Right lung (tissue), 5 donors: ENCODE data around the gene SLCO3A1. TPM values are rescaled to one million over a fixed set of nuclear protein-coding genes. Genes with fewer than 3 reads are reported as not detected.
"Not testable (repeated sequence)": the region's sequence is repeated elsewhere in the genome, so short reads cannot be mapped to it uniquely, and the experiment has no call there.

ENCODE experiments used
- DNase-seq, 2 donors: peaks; one replicate each; pipeline ENCODE4 v3.0.0-alpha.2; 2013
- polyA plus RNA-seq, 5 donors: library from polyadenylated mRNA; unstranded; fragments of 120-200 nt; gene quantifications; one replicate each; pipeline versions ENCODE4 v1.2.1 to v1.2.3, GENCODE V29; 2013; ENCODE audit warnings: inconsistent platforms in 1 of 5, low replicate concordance in 1 of 5; ENCODE audit not compliant: insufficient read length in 5 of 5, insufficient read depth in 1 of 5

SLCO3A1 gene
- polyA plus RNA-seq, 5 donors, result 9.1 to 16.4 (median 9.8) TPM

- DNase-seq, result no peak
Measured at GRCh38 chr15:92069308-92070250, 216.1 kb downstream of the SLCO3A1 start.

DNA sequence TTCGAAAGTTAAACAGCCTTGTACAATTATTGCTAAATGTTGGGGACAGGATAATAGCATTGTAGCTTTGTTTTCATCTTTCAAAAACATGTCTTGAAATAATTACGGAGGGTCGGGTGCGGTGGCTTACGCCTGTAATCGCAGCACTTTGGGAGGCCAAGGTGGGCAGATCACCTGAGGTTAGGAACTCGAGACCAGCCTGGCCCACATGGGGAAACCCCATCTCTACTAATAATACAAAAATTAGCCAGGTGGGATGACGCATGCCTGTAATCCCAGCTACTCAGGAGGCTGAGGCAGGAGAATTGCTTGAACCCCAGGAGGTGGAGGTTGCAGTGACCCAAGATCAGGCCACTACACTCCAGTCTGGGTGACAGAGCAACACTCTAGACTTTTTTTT lies 216.7 kb downstream of the SLCO3A1 start:
- not testable (repeated sequence) for DNase-seq

GRCh38 chr15:92071045-92071634 lies 217.6 kb downstream of the SLCO3A1 start:
- DNase-seq, result no peak

DNA sequence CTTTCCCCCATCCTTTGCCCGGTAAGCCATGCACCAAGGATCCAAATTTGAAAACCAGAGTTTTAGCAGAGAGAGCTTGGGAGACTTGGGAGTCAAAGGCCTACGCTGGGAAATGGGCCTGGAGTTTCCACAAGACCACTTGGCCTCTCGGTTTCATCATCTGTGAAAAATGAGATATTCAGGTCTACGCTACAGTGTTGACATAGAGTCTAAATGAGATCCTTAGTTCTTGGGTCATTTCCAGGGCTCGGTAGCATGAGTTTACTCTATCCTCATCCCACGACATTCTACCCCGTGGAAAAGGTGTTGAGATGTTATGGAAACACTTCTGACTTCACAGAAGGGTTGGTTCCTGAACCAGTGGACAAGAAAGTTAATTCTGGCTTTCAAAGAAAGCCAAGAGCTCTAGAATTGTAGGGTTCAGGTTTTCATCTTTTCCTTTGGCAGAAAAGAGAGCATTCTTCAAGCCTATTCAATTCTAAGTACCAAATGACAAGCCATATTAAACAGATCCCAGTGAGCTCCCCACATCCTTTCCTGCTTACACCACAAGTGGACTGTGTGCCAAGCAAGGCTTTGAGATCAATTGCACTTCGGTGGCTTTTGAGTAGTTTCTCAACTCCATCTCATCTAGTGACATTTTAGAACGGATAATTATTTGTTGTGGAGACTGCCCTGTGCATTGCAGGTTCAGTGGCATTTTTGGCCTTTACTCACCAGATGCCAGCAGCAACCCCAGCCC lies 219.7 kb downstream of the SLCO3A1 start:
- no peak for DNase-seq

- no peak for DNase-seq
Measured at GRCh38 chr15:92074101-92074500, 220.6 kb downstream of the SLCO3A1 start.

GRCh38 chr15:92074646-92075045 lies 221.1 kb downstream of the SLCO3A1 start:
- peak; percentile 51 to 52 for DNase-seq

DNA sequence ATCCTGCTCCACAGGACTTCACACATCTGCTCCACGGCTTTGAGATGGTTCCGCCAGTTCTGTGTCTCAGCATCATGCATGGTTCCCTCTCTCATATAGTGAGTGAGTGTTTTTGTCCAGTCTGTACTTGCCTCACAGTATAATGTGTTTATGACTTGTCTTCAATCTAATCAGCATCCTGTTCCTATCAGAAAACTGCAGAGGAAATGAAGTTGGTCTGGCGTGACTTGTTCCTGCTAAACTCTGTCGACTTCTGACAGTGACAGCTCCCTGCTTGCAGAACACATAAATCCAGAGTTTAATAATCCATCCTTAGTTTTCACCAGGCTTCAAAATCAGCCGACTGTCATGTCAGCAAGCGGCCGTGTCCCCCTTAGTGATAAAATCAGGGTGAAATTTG lies 222.3 kb downstream of the SLCO3A1 start:
- DNase-seq, result no peak

- DNase-seq, result no peak
Measured at GRCh38 chr15:92076541-92076940, 223.0 kb downstream of the SLCO3A1 start.

GRCh38 chr15:92077353-92078085 lies 224.0 kb downstream of the SLCO3A1 start:
- DNase-seq, result peak in 1 of 2 donors; percentile 57

GRCh38 chr15:92078270-92078669 lies 224.8 kb downstream of the SLCO3A1 start:
- no peak for DNase-seq

GRCh38 chr15:92079047-92079446 lies 225.5 kb downstream of the SLCO3A1 start:
- no peak for DNase-seq

- no peak for DNase-seq
Measured at GRCh38 chr15:92079647-92080255, 226.2 kb downstream of the SLCO3A1 start.

GRCh38 chr15:92082006-92082843 lies 228.7 kb downstream of the SLCO3A1 start:
- peak; percentile 68 to 78 for DNase-seq

DNA sequence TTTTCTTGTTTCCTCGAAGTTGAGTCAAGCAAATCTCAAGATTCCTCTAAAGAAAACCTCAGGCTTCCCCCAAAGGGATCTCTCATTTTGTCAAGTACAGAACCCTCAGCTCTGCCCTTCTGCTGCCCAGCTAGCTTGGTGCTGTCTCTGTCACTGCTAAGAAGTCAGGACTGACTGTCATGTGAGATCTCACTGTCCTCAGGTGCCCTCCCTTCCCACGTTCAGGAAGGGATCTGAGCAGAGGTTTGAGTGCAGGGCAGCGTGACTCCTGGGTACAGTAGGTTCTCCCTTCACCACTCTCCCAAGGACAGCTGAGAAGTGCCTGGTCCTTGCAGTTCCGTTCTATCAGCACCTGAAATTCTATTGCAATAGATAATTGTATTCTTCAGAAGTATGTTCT lies 229.7 kb downstream of the SLCO3A1 start:
- no peak for DNase-seq

DNA sequence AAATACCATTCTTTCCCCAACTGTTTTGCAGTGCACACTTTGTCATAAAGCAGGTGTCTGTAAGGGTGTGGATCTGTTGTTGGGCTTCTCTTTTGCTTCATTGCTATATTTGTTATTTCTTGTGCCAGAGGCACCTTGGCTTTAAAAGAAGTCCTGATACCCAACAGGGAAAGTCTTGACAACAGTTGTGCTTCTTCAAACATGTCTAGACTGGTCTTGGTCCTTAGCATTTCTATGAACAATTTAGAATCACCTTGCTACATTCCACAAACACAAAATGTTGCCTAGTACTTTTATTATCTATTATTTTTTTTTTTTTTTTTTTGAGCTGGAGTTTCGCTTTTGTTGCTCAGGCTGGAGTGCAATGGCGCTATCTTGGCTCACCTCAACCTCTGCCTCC lies 233.7 kb downstream of the SLCO3A1 start:
- no peak for DNase-seq

DNA sequence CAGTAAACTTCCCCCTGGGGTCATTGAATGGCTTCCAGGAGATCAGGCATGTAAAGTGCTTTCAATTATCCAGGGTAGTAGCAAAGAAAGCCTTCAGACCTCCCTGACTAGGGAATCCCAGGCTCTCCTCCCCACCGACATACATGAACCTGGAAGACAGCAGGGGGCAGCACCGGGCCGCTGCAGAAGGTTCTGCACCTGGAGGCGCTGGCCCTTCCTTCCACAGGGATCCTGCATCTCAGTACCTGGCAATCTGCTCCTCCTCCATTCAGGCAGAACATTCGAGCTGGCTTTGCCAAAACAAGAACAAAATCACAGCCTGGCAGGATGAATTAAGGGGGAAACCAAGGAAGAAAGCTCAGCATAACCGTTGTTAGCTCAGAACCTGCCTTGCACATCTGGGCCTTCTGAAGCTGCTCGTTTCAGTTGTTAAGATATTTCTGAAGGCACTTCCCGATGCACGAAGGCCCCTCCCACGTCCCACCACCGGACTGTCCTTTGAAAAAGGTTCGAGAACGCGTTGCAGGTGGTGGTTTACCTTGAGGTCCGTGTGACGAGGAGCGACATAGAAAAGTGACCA lies 237.7 kb downstream of the SLCO3A1 start:
- DNase-seq, result no peak

GRCh38 chr15:92092289-92093105 lies 239.0 kb downstream of the SLCO3A1 start:
- DNase-seq, result no peak

DNA sequence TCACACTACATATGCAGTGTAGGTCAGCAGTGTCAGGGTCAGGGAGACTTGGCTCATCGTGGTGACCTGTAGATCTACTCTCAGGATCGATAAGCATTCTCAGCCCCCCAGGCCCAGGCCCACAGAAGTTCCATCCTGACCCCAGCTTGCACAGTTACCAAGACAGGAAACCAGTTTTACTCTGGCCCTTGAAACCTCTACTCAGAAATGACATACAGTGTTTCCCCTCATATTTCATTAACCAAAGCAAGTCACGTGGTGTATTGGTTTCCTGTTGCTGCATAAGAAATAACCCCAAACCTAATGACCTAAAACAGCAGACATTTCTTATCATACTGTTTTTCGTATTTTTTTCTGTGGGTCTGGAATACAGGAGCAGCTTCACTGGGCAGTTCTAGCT lies 242.2 kb downstream of the SLCO3A1 start:
- no peak for DNase-seq
